ENCODE measurements around the gene FCGR3B.
"Not testable (repeated sequence)": the region's sequence is repeated elsewhere in the genome, so short reads cannot be mapped to it uniquely, and the experiment has no call there.

FCGR3B gene

GRCh38 chr1:161592586-161592985 lies 38.4 kb downstream of the FCGR3B start:
- DNase-seq (ENCODE audit: low read depth); H3K4me3 ChIP-seq (ENCODE audit: low read depth, low read length): not testable (repeated sequence)

- DNase-seq (ENCODE audit: low read depth); H3K4me3 ChIP-seq (ENCODE audit: low read depth, low read length): not testable (repeated sequence)
These were observed 41.1 kb downstream of the FCGR3B start for GRCh38 chr1:161589920-161590319.

- DNase-seq (ENCODE audit: low read depth); H3K4me3 ChIP-seq (ENCODE audit: low read depth, low read length): not testable (repeated sequence)
These were observed 41.6 kb downstream of the FCGR3B start for GRCh38 chr1:161589365-161589764.

GRCh38 chr1:161588596-161588995 lies 42.4 kb downstream of the FCGR3B start:
- DNase-seq (ENCODE audit: low read depth); H3K4me3 ChIP-seq (ENCODE audit: low read depth, low read length): not testable (repeated sequence)

- DNase-seq (ENCODE audit: low read depth): not testable (repeated sequence)
These were observed 48.1 kb downstream of the FCGR3B start for GRCh38 chr1:161582882-161583281.

DNA sequence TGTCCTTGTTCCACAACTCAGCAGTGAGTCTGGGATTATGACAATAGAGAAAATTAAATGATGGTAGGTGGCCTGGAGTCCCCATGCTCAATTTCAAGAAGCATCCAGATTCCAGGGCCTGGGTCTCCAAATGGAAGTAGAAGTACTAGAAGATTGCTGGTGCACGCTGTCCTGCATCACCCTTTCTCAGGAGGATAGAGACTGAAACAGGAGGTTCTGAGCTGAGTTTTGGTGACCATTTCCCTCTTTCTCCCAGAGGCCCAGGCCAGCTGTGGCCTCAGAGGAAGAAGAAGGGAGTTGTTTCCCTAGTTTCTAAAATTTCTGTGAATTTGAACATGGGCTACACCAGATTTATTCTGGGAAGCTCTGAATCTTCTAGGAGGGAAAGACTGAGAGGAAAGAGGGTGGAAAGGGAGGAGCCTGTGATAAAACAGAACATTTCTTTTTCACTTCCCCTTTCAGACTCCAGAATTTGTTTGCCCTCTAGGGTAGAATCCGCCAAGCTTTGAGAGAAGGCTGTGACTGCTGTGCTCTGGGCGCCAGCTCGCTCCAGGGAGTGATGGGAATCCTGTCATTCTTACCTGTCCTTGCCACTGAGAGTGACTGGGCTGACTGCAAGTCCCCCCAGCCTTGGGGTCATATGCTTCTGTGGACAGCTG lies 50.0 kb downstream of the FCGR3B start:
- not testable (repeated sequence) for DNase-seq (ENCODE audit: low read depth)

More at GRCh38 chr1:161582882-161583281, 48.1 kb downstream of the FCGR3B start:
- not testable (repeated sequence) for H3K4me3 ChIP-seq (ENCODE audit: low read depth, low read length)

GRCh38 chr1:161579856-161580507 lies 51.0 kb downstream of the FCGR3B start:
- not testable (repeated sequence) for DNase-seq (ENCODE audit: low read depth); H3K4me3 ChIP-seq (ENCODE audit: low read depth, low read length)

More for the DNA sequence above, 50.0 kb downstream of the FCGR3B start:
- not testable (repeated sequence) for H3K4me3 ChIP-seq (ENCODE audit: low read depth, low read length)

GRCh38 chr1:161576676-161577075 lies 54.3 kb downstream of the FCGR3B start:
- not testable (repeated sequence) for DNase-seq (ENCODE audit: low read depth); H3K4me3 ChIP-seq (ENCODE audit: low read depth, low read length)
